ENCODE data around the gene PGAP1. TPM values are rescaled to one million over a fixed set of nuclear protein-coding genes. Genes with fewer than 3 reads are reported as not detected.

PGAP1 gene
- total RNA-seq, 2 donors from 2014 or later = 15.3 to 38.2 TPM

GRCh38 chr2:196957881-196958525 lies 31.5 kb upstream of the PGAP1 start:
- TF ChIP-seq, protein P1, sequence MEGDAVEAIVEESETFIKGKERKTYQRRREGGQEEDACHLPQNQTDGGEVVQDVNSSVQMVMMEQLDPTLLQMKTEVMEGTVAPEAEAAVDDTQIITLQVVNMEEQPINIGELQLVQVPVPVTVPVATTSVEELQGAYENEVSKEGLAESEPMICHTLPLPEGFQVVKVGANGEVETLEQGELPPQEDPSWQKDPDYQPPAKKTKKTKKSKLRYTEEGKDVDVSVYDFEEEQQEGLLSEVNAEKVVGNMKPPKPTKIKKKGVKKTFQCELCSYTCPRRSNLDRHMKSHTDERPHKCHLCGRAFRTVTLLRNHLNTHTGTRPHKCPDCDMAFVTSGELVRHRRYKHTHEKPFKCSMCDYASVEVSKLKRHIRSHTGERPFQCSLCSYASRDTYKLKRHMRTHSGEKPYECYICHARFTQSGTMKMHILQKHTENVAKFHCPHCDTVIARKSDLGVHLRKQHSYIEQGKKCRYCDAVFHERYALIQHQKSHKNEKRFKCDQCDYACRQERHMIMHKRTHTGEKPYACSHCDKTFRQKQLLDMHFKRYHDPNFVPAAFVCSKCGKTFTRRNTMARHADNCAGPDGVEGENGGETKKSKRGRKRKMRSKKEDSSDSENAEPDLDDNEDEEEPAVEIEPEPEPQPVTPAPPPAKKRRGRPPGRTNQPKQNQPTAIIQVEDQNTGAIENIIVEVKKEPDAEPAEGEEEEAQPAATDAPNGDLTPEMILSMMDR (IDR thresholded peaks at IDR 0.05) = no peak
- no peak for ATAC-seq (ENCODE audit: insufficient number of reproducible peaks, low FRiP score, low read depth)
- H3K27ac ChIP-seq = no peak overlapping the region

DNA sequence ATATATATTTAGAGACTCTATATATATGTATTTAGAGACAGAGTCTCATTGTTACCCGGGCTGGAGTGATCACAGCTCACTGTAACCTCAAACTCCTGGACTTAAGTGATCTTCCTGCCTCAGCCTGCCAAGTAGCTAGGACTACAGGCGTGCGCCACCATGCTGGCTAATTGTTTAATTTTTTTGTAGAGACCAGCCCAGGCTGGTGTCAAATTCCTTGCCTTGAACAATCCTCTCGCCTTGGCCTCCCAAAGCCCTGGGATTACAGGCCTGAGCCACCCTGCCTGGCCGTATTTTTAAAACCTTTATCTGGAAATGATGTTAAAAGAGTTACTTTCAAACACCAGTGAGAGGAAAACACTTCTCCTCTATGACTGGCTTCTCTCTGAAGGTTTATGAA lies 30.9 kb upstream of the PGAP1 start:
- TF ChIP-seq, protein P1 (IDR thresholded peaks at IDR 0.05) = no peak
- H3K27ac ChIP-seq = no peak overlapping the region
- no peaks in the 10 kb centered on the region for H3K9me3 ChIP-seq
- ATAC-seq (ENCODE audit: insufficient number of reproducible peaks, low FRiP score, low read depth) (no peak), DNase-seq (ENCODE audit: low spot score) (no peak)
- H3K4me3 ChIP-seq = no peak overlapping the region
- no peaks in the 10 kb centered on the region for H3K27me3 ChIP-seq (replicated peaks; ENCODE audit: insufficient read depth)
- no peaks in the 10 kb centered on the region for H3K4me1 ChIP-seq (ENCODE audit: control insufficient read depth in 1 of 2, low read depth in 2 of 2)
- no peaks in the 10 kb centered on the region for H3K36me3 ChIP-seq

More at GRCh38 chr2:196957881-196958525, 31.5 kb upstream of the PGAP1 start:
- no peak for DNase-seq (ENCODE audit: low spot score)
- no peak overlapping the region for H3K4me3 ChIP-seq
- H3K9me3 ChIP-seq = no peaks in the 10 kb centered on the region
- no peaks in the 10 kb centered on the region for H3K27me3 ChIP-seq (replicated peaks; ENCODE audit: insufficient read depth)
- no peaks in the 10 kb centered on the region for H3K4me1 ChIP-seq (ENCODE audit: control insufficient read depth in 1 of 2, low read depth in 2 of 2)
- H3K36me3 ChIP-seq = no peaks in the 10 kb centered on the region

DNA sequence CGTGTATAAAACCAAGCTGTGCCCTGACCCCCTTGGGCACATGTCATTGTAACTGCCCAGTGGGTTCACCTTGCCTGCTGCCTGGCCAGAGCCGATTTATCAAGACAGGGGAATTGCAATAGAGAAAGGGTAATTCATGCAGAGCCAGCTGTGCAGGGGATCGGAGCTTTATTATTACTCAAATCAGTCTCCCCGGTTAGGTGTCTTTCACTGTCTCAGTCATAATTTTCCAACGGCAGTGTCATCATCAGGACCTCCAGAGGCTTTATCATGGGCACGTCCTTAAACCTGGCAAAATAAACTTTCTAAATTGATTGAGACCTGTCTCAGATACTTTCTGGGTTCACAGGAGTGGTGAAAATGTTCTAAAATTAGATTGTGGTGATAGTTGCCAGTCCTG lies 29.6 kb upstream of the PGAP1 start:
- TF ChIP-seq, protein P1 (IDR thresholded peaks at IDR 0.05) = no peak
- Histone ChIP-seq H3K27ac (no peak overlapping the region), H3K27me3 (replicated peaks; ENCODE audit: insufficient read depth) (no peaks in the 10 kb centered on the region), H3K4me3 (no peak overlapping the region), H3K9me3 (no peaks in the 10 kb centered on the region), H3K4me1 (ENCODE audit: control insufficient read depth in 1 of 2, low read depth in 2 of 2) (no peaks in the 10 kb centered on the region), H3K36me3 (no peaks in the 10 kb centered on the region)
- DNase-seq (ENCODE audit: low spot score) = no peak
- no peak for ATAC-seq (ENCODE audit: insufficient number of reproducible peaks, low FRiP score, low read depth)

GRCh38 chr2:196955036-196955435 lies 28.5 kb upstream of the PGAP1 start:
- Histone ChIP-seq H3K4me3 (no peak overlapping the region), H3K9me3 (no peaks in the 10 kb centered on the region), H3K27ac (no peak overlapping the region), H3K36me3 (no peaks in the 10 kb centered on the region), H3K4me1 (ENCODE audit: control insufficient read depth in 1 of 2, low read depth in 2 of 2) (no peaks in the 10 kb centered on the region), H3K27me3 (replicated peaks; ENCODE audit: insufficient read depth) (no peaks in the 10 kb centered on the region)
- TF ChIP-seq, protein P1 (IDR thresholded peaks at IDR 0.05) = no peak
- ATAC-seq (ENCODE audit: insufficient number of reproducible peaks, low FRiP score, low read depth) (no peak), DNase-seq (ENCODE audit: low spot score) (no peak)

- DNase-seq (ENCODE audit: low spot score) (no peak), ATAC-seq (ENCODE audit: insufficient number of reproducible peaks, low FRiP score, low read depth) (no peak)
- H3K4me1 ChIP-seq (ENCODE audit: control insufficient read depth in 1 of 2, low read depth in 2 of 2) = no peaks in the 10 kb centered on the region
- no peaks in the 10 kb centered on the region for H3K36me3 ChIP-seq
- no peaks in the 10 kb centered on the region for H3K27me3 ChIP-seq (replicated peaks; ENCODE audit: insufficient read depth)
- no peaks in the 10 kb centered on the region for H3K9me3 ChIP-seq
- no peak overlapping the region for H3K4me3 ChIP-seq
- TF ChIP-seq, protein P1 (IDR thresholded peaks at IDR 0.05) = no peak
- no peak overlapping the region for H3K27ac ChIP-seq
Measured at GRCh38 chr2:196954001-196954400, 27.5 kb upstream of the PGAP1 start.
